ENCODE data around the gene NOL6.

DNA sequence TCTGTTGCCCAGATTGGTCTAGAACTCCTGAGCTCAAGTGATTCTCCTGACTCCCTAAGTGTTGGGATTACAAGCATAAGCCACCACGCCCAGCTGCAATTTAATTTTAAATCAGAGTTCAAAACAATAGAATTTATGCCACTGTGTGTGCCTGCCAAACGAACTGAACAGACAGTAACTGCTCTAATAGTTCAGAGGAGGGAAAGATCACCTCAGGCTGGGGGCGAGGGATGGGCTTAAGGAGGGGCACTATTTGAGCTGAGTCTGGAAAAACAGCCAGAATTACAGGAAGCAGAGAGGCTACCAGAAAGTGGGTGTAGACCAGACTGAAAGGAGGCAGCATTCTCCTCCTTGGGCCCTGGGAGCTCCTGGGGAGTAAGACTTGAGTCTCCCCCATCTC, 12.2 kb downstream of the NOL6 start:
- TF ChIP-seq POLR2A (IDR thresholded peaks at IDR 0.05), result no peak
- TF ChIP-seq, protein P1, sequence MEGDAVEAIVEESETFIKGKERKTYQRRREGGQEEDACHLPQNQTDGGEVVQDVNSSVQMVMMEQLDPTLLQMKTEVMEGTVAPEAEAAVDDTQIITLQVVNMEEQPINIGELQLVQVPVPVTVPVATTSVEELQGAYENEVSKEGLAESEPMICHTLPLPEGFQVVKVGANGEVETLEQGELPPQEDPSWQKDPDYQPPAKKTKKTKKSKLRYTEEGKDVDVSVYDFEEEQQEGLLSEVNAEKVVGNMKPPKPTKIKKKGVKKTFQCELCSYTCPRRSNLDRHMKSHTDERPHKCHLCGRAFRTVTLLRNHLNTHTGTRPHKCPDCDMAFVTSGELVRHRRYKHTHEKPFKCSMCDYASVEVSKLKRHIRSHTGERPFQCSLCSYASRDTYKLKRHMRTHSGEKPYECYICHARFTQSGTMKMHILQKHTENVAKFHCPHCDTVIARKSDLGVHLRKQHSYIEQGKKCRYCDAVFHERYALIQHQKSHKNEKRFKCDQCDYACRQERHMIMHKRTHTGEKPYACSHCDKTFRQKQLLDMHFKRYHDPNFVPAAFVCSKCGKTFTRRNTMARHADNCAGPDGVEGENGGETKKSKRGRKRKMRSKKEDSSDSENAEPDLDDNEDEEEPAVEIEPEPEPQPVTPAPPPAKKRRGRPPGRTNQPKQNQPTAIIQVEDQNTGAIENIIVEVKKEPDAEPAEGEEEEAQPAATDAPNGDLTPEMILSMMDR (IDR thresholded peaks at IDR 0.05), result no peak
